ENCODE measurements around the gene AGMO.

DNA sequence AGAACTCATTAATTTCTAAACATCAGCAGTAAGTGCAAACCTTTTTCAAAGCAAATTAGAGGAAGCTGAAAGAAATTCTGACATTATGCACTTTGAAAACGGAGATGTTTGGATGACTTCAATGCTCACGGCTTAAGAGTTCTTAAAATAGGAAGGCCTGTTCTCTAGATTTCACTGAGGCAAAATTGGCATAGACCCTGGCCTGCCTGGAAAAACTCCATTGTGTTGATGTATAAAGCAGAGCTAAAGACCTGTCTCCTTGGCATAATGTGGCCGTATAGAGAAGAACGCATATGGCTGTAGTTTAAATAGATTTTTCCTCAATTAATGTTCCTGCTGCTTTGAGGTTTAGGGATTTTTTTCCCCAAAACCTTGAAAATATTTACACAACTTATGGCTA is 24.5 kb upstream of the AGMO start:
- TF ChIP-seq, protein P1, sequence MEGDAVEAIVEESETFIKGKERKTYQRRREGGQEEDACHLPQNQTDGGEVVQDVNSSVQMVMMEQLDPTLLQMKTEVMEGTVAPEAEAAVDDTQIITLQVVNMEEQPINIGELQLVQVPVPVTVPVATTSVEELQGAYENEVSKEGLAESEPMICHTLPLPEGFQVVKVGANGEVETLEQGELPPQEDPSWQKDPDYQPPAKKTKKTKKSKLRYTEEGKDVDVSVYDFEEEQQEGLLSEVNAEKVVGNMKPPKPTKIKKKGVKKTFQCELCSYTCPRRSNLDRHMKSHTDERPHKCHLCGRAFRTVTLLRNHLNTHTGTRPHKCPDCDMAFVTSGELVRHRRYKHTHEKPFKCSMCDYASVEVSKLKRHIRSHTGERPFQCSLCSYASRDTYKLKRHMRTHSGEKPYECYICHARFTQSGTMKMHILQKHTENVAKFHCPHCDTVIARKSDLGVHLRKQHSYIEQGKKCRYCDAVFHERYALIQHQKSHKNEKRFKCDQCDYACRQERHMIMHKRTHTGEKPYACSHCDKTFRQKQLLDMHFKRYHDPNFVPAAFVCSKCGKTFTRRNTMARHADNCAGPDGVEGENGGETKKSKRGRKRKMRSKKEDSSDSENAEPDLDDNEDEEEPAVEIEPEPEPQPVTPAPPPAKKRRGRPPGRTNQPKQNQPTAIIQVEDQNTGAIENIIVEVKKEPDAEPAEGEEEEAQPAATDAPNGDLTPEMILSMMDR (IDR thresholded peaks at IDR 0.05; ENCODE audit: insufficient read depth, low read depth, low read length), result no peak
- TF ChIP-seq EZH2 (IDR thresholded peaks at IDR 0.05; ENCODE audit: insufficient read depth, low read length), result no peak
